Thoracic aorta (tissue), 2 donors: ENCODE data around the gene PTDSS2. TPM values are rescaled to one million over a fixed set of nuclear protein-coding genes. Genes with fewer than 3 reads are reported as not detected.

Experiments used
- ATAC-seq: fragments of 150-250 bp; one replicate; pipeline ENCODE4 v1.8.0; 2017; ENCODE audit warnings: low read depth; ENCODE audit not compliant: insufficient number of reproducible peaks, low FRiP score
- DNase-seq: peaks from one replicate; pipeline ENCODE4 v3.0.0-alpha.2; 2020; ENCODE audit warnings: low spot score
- H3K27ac ChIP-seq, 2 donors: fragments of 200-600 bp; sonication (generic); 1 replicate in 1 of 2; 2 replicates in 1 of 2; pipeline ENCODE4 v1.5.1; 2016; ENCODE audit warnings: mild to moderate bottlenecking in 2 of 2, moderate library complexity in 2 of 2
- H3K27me3 ChIP-seq: fragments of 200-600 bp; sonication (generic); replicated peaks from 2 replicates; pipeline ENCODE4 v1.6.0; 2016; ENCODE audit warnings: mild to moderate bottlenecking; ENCODE audit not compliant: insufficient read depth
- H3K36me3 ChIP-seq: fragments of 200-600 bp; sonication (generic); one replicate; pipeline ENCODE4 v1.5.1; 2016
- H3K4me1 ChIP-seq, 2 donors: fragments of 200-600 bp; sonication (generic); 1 replicate in 1 of 2; 2 replicates in 1 of 2; pipeline versions ENCODE4 v1.5.1 to v1.6.0; 2016; ENCODE audit warnings: low read depth in 2 of 2, mild to moderate bottlenecking in 1 of 2; ENCODE audit not compliant: control insufficient read depth in 1 of 2
- H3K4me3 ChIP-seq: fragments of 200-600 bp; sonication (generic); 2 replicates; pipeline ENCODE4 v1.5.1; 2016; ENCODE audit warnings: mild to moderate bottlenecking
- H3K9me3 ChIP-seq: fragments of 200-600 bp; sonication (generic); 2 replicates; pipeline ENCODE4 v1.5.1; 2016
- total RNA-seq, 2 donors: library from RNA; depleted of rRNA; stranded (reverse); fragments of >200 nt; gene quantifications; one replicate each; pipeline versions ENCODE4 v1.1.0 to v1.2.3, GENCODE V29; 2016
- TF ChIP-seq, protein P1 (sequence below): fragments of 200-600 bp; sonication (generic); IDR thresholded peaks from one replicate; pipeline ENCODE4 v1.5.1; 2019; ENCODE audit warnings: antibody characterized with exemption

Gene PTDSS2
- total RNA-seq, 2 donors from 2014 or later = 34.0 to 34.7 TPM

DNA sequence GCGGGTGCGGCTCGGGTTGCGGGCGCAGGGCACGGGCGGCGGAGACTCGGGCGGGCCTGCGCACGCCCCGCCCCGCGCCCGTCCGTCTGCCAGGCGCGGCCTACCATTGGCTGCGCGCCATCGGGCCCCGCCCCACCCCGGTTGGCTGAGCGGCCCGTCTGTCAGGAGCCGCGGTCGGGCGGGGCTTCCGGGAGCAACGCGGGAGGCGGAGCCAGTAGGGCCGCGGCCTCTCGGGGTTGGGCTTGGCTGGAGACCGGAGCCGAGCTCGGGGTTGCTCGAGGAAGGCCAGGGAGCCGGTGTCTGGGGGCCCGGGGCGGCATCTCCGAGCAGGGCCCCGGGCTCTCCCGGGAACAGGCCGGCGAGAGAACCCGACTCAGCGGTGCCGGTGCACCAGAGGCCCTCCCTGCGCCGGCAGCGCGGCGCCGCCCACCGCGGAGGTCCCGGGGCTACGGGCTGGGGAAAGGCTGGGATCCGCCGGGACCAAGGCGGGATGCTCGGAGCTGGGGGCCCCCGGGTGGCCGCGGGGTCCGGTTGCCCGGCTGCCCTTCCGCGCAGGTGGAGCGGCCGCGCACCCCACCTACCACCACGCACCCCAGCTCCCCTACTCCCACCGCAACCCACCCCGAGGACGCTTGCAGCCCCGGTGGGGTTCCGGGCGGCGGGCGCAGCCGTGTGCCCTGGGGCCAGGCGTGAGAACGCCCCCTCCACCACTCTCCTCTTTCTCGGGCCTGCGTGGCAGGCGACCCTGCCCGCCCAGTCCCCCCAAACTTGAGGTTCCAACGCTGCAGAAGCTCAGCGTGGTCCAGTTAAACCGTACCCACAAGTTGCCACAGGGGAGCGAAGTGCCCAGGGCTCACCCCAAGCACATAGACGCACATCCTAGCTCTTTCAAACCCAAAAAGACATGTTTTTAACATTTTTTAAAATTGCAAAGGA is 85.7 kb downstream of the PTDSS2 start, which contains the start of gene HRAS:
HRAS (minus strand) TSS at position 58 of the 936 bp plus-strand sequence.
- H3K4me3 ChIP-seq = peak within 1 kb of the TSS; percentile 96
- DNase-seq (peak; percentile 54), ATAC-seq (peak; percentile 58)
- peak within 1 kb of the TSS; percentile 22 to 65 for H3K27ac ChIP-seq
- H3K27me3 ChIP-seq = no peaks in the 10 kb centered on the region
- H3K9me3 ChIP-seq = no peaks in the 10 kb centered on the region
- peaks cover 12% of the 10 kb centered on the region for H3K36me3 ChIP-seq
- H3K4me1 ChIP-seq = peaks cover 16 to 35% of the 10 kb centered on the region in 2 donors
- TF ChIP-seq, protein P1, sequence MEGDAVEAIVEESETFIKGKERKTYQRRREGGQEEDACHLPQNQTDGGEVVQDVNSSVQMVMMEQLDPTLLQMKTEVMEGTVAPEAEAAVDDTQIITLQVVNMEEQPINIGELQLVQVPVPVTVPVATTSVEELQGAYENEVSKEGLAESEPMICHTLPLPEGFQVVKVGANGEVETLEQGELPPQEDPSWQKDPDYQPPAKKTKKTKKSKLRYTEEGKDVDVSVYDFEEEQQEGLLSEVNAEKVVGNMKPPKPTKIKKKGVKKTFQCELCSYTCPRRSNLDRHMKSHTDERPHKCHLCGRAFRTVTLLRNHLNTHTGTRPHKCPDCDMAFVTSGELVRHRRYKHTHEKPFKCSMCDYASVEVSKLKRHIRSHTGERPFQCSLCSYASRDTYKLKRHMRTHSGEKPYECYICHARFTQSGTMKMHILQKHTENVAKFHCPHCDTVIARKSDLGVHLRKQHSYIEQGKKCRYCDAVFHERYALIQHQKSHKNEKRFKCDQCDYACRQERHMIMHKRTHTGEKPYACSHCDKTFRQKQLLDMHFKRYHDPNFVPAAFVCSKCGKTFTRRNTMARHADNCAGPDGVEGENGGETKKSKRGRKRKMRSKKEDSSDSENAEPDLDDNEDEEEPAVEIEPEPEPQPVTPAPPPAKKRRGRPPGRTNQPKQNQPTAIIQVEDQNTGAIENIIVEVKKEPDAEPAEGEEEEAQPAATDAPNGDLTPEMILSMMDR = no peak

DNA sequence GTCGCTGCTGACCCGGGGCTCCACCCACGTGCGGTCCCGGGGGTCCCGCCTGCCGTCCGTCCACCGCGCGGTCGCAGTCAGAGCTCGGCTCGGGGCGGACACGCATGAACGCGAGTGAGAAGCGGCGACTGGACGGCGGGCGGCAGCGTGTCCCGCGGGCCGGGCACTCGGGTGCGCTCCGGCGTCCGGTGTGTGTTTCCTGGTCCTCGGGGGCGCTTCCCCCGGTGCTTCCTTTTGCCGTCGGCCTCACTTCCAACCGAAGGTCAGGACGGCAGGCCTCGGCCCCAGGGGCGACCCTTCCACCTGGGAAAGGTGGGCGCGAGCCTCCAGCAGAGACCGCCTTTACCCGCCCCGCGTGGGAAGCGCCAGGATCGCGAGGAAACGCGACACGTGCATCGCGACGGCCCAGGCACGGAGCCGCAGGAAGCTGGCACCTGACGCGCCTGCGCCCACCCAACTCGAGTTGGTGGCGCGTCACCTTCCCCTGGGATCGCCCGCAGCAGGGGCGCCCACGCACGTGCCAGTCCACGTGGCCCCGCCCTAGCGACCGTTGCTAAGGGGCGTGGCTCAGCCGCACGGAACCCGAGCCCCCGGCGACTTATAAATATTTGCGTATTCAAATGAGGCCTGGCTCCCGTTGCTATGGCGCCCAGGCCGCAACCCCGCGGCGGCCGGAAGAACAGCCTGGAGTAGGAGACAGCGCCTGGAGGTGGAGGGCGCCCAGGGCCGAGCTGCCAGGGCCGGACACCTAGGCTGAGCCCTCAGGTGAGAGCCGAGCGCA is 87.0 kb downstream of the PTDSS2 start, which contains the start of gene LRRC56:
LRRC56 (plus strand) TSS at position 687 of the 781 bp plus-strand sequence. CDS start 3,158 bp downstream, outside the sequence.
- DNase-seq (peak; percentile 32), ATAC-seq (no peak)
- Histone ChIP-seq H3K27ac (peak within 1 kb of the TSS; percentile 11 to 22), H3K4me1 (peaks cover 16 to 35% of the 10 kb centered on the region in 2 donors), H3K36me3 (peaks cover 9% of the 10 kb centered on the region), H3K27me3 (no peaks in the 10 kb centered on the region), H3K4me3 (peak within 1 kb of the TSS; percentile 90), H3K9me3 (no peaks in the 10 kb centered on the region)
- TF ChIP-seq, protein P1 = no peak

DNA sequence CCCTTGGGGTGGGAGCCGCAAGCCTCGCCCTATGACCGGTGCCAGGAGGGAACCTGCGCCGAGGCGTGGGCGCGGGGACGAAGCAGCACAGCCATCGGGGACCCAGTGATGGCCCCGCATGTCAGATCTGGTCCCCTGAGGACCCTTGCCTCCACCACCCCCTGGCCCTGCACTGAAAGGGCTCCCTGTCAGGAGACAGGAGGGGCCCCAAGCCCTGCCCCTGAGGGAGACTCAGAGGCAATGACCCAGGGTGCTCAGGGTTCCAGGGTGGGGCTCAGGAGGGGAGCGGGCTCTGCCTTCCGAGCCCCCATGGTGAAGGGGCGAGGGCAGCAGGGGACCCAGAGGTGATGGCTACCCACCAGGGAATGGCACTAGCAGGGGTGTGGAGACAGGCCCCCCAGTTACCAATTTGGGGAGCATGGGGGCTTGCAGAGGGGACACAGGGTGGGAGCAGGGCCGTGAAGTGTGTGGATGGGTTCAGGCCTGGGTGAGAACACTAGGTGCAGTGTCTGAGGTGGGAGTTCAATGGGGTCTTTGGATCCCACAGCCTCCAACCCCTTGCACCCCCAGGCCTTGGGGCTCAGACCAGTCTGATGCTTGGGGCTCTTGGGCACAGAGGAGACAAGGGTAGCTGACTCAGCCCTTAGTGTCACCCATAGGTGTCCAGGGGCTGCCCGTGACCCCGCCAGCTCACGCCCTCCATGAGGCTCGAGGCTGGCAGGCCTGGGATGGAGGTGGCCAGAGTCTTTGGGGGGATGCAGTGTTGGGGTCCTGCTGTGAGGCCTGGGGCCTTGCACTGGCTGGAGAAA is 87.7 kb downstream of the PTDSS2 start:
- no peak for ATAC-seq
- Histone ChIP-seq H3K4me1 (peaks cover 16 to 35% of the 10 kb centered on the region in 2 donors), H3K36me3 (peaks cover under 1% of the 10 kb centered on the region), H3K9me3 (no peaks in the 10 kb centered on the region), H3K27me3 (no peaks in the 10 kb centered on the region), H3K27ac (no peak overlapping the region), H3K4me3 (peak overlapping the region; percentile 90)
- DNase-seq = no peak
- TF ChIP-seq, protein P1 = no peak

DNA sequence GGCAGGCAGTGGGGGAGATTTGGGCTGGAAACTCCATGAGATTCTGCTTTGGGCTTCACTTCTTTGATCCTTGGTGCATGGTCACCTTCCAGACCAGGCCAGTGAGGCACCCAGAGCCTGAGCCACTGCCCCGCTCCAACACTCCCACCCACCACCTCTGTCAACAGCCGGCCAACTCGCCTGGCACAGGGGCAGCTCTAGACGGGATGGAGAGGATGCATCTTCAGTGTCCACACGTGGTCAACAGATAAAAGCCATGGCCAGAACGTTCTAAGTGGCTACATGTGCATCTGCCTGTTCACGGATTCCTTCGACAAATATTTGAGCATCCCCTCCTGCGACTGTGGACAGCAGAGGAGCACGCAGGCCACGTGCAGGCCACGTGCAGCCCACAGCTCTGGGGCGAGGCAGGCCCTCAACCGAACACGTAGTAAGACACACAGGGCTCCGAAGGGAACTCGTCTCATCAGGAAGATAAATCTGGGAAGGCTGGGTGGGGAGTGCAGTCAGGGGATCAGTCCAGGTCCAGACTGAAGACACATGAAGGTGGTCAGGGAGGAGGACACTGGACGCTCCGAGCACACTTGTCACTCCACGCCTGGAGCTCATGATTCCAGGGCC is 88.5 kb downstream of the PTDSS2 start:
- Histone ChIP-seq H3K9me3 (no peaks in the 10 kb centered on the region), H3K27ac (no peak overlapping the region), H3K27me3 (no peaks in the 10 kb centered on the region), H3K36me3 (no peaks in the 10 kb centered on the region), H3K4me1 (peaks cover 16 to 35% of the 10 kb centered on the region in 2 donors), H3K4me3 (no peak overlapping the region)
- no peak for DNase-seq
- ATAC-seq = no peak
- TF ChIP-seq, protein P1 = no peak
